Stimulated activated naive CD8-positive, alpha-beta T cell treated with anti-CD3 and anti-CD28 coated beads, Interleukin-15, amount 100 ng/mL, for 72 hours (primary cell): ENCODE results near the gene PAX4.

Experiments
- ATAC-seq: fragments of 150-1000 bp; cut with Tn5 transposase; 2 replicates; pipeline ENCODE4 v1.10.0; 2021; ENCODE audit warnings: mild to moderate bottlenecking, moderate library complexity
- DNase-seq, 2 donors: peaks; one replicate each; pipeline ENCODE4 v3.0.0; 2021 to 2022
- H3K27ac Mint-ChIP-seq, 2 donors: one replicate each; pipeline ENCODE4 v1.8.0; 2022; ENCODE audit warnings: mild to moderate bottlenecking in 2 of 2, mixed read lengths in 2 of 2, moderate library complexity in 2 of 2
- H3K27me3 Mint-ChIP-seq: one replicate; pipeline ENCODE4 v1.8.0; 2022; ENCODE audit warnings: mixed read lengths
- H3K4me1 Mint-ChIP-seq: one replicate; pipeline ENCODE4 v1.8.0; 2022; ENCODE audit warnings: mild to moderate bottlenecking, mixed read lengths
- H3K4me3 Mint-ChIP-seq, 2 donors: one replicate each; pipeline ENCODE4 v1.8.0; 2022; ENCODE audit warnings: mild to moderate bottlenecking in 2 of 2, mixed read lengths in 2 of 2, moderate library complexity in 1 of 2
- H3K9me3 Mint-ChIP-seq, 2 donors: one replicate each; pipeline ENCODE4 v1.8.0; 2022; ENCODE audit warnings: mixed read lengths in 2 of 2

Gene PAX4

GRCh38 chr7:127647636-127648035, 29.7 kb upstream of the PAX4 start:
- DNase-seq (no peak), ATAC-seq (no peak)
- peaks cover 7% of the 10 kb centered on the region for H3K27me3 Mint-ChIP-seq
- H3K27ac Mint-ChIP-seq: no peak overlapping the region
- no peaks in the 10 kb centered on the region for H3K9me3 Mint-ChIP-seq
- no peaks in the 10 kb centered on the region for H3K4me1 Mint-ChIP-seq
- H3K4me3 Mint-ChIP-seq: no peak overlapping the region

- Mint-ChIP-seq H3K27me3 (peaks cover 7% of the 10 kb centered on the region), H3K4me3 (no peak overlapping the region), H3K9me3 (no peaks in the 10 kb centered on the region), H3K4me1 (no peaks in the 10 kb centered on the region), H3K27ac (no peak overlapping the region)
- no peak for ATAC-seq
- DNase-seq: no peak
Measured at GRCh38 chr7:127644484-127644883, 26.5 kb upstream of the PAX4 start.

GRCh38 chr7:127638197-127638596, 20.3 kb upstream of the PAX4 start:
- Mint-ChIP-seq H3K4me1 (peaks cover 7% of the 10 kb centered on the region), H3K27me3 (peaks cover 15% of the 10 kb centered on the region), H3K9me3 (no peaks in the 10 kb centered on the region), H3K27ac (no peak overlapping the region), H3K4me3 (no peak overlapping the region)
- no peak for DNase-seq
- ATAC-seq: no peak

- H3K9me3 Mint-ChIP-seq: no peaks in the 10 kb centered on the region
- H3K27ac Mint-ChIP-seq: no peak overlapping the region
- DNase-seq (no peak), ATAC-seq (no peak)
- no peak overlapping the region for H3K4me3 Mint-ChIP-seq
- peaks cover 7% of the 10 kb centered on the region for H3K4me1 Mint-ChIP-seq
- peaks cover 25% of the 10 kb centered on the region for H3K27me3 Mint-ChIP-seq
Measured at GRCh38 chr7:127635659-127636285, 17.8 kb upstream of the PAX4 start.

- Mint-ChIP-seq H3K4me1 (peaks cover 7% of the 10 kb centered on the region), H3K9me3 (no peaks in the 10 kb centered on the region), H3K27ac (no peak overlapping the region), H3K27me3 (peaks cover 25% of the 10 kb centered on the region), H3K4me3 (no peak overlapping the region)
- ATAC-seq (no peak), DNase-seq (no peak)
Measured at GRCh38 chr7:127632276-127632910, 14.5 kb upstream of the PAX4 start.

GRCh38 chr7:127629268-127629854, 11.4 kb upstream of the PAX4 start:
- H3K4me3 Mint-ChIP-seq: peak overlapping the region in 1 of 2 donors; percentile 48
- H3K27me3 Mint-ChIP-seq: peaks cover 17% of the 10 kb centered on the region
- no peaks in the 10 kb centered on the region for H3K4me1 Mint-ChIP-seq
- H3K9me3 Mint-ChIP-seq: no peaks in the 10 kb centered on the region
- DNase-seq: peak; percentile 45 to 46
- H3K27ac Mint-ChIP-seq: peak overlapping the region in 1 of 2 donors; percentile 67
- ATAC-seq: peak; percentile 86

- ATAC-seq (no peak), DNase-seq (no peak)
- Mint-ChIP-seq H3K4me1 (no peaks in the 10 kb centered on the region), H3K9me3 (no peaks in the 10 kb centered on the region), H3K4me3 (no peak overlapping the region), H3K27me3 (peaks cover 20% of the 10 kb centered on the region), H3K27ac (no peak overlapping the region)
Measured at GRCh38 chr7:127628445-127628844, 10.5 kb upstream of the PAX4 start.

- H3K9me3 Mint-ChIP-seq: no peaks in the 10 kb centered on the region
- no peak overlapping the region for H3K4me3 Mint-ChIP-seq
- DNase-seq (no peak), ATAC-seq (no peak)
- H3K27ac Mint-ChIP-seq: no peak overlapping the region
- H3K27me3 Mint-ChIP-seq: peaks cover 38% of the 10 kb centered on the region
- H3K4me1 Mint-ChIP-seq: peaks cover 12% of the 10 kb centered on the region
Measured at GRCh38 chr7:127625331-127625730, 7.4 kb upstream of the PAX4 start.

GRCh38 chr7:127620406-127621233, 2.7 kb upstream of the PAX4 start:
- Mint-ChIP-seq H3K27me3 (peaks cover 86% of the 10 kb centered on the region), H3K9me3 (no peaks in the 10 kb centered on the region), H3K4me3 (peak overlapping the region; percentile 33 to 72), H3K27ac (no peak overlapping the region), H3K4me1 (peaks cover 17% of the 10 kb centered on the region)
- DNase-seq (no peak), ATAC-seq (peak; percentile 48)

GRCh38 chr7:127619681-127620405, 1.9 kb upstream of the PAX4 start:
- peak; percentile 27 for ATAC-seq
- H3K9me3 Mint-ChIP-seq: no peaks in the 10 kb centered on the region
- DNase-seq: no peak
- peaks cover 88% of the 10 kb centered on the region for H3K27me3 Mint-ChIP-seq
- no peak overlapping the region for H3K27ac Mint-ChIP-seq
- no peak overlapping the region for H3K4me3 Mint-ChIP-seq
- H3K4me1 Mint-ChIP-seq: peaks cover 17% of the 10 kb centered on the region

- Mint-ChIP-seq H3K9me3 (no peaks in the 10 kb centered on the region), H3K4me3 (no peak overlapping the region), H3K27ac (no peak overlapping the region), H3K4me1 (peaks cover 17% of the 10 kb centered on the region), H3K27me3 (peaks cover 83% of the 10 kb centered on the region)
- ATAC-seq (no peak), DNase-seq (no peak)
Measured at GRCh38 chr7:127618775-127619174, 833 bp upstream of the PAX4 start.

- Mint-ChIP-seq H3K27ac (no peak overlapping the region), H3K27me3 (peaks cover 76% of the 10 kb centered on the region), H3K4me1 (peaks cover 17% of the 10 kb centered on the region), H3K9me3 (no peaks in the 10 kb centered on the region), H3K4me3 (no peak overlapping the region)
- ATAC-seq (no peak), DNase-seq (no peak)
Measured at GRCh38 chr7:127616724-127617123, 1.2 kb downstream of the PAX4 start.

GRCh38 chr7:127612263-127612662, 5.7 kb downstream of the PAX4 start:
- Mint-ChIP-seq H3K9me3 (no peaks in the 10 kb centered on the region), H3K4me3 (no peak overlapping the region), H3K27ac (peak overlapping the region in 1 of 2 donors; percentile 3), H3K27me3 (peaks cover 31% of the 10 kb centered on the region), H3K4me1 (no peaks in the 10 kb centered on the region)
- no peak for ATAC-seq
- no peak for DNase-seq

- Mint-ChIP-seq H3K4me3 (no peak overlapping the region), H3K9me3 (no peaks in the 10 kb centered on the region), H3K27ac (no peak overlapping the region), H3K4me1 (no peaks in the 10 kb centered on the region), H3K27me3 (peaks cover 12% of the 10 kb centered on the region)
- DNase-seq (no peak), ATAC-seq (no peak)
Measured at GRCh38 chr7:127609297-127609696, 8.6 kb downstream of the PAX4 start.

GRCh38 chr7:127608446-127608845, 9.5 kb downstream of the PAX4 start:
- H3K27me3 Mint-ChIP-seq: peaks cover 6% of the 10 kb centered on the region
- ATAC-seq (no peak), DNase-seq (no peak)
- no peaks in the 10 kb centered on the region for H3K9me3 Mint-ChIP-seq
- no peak overlapping the region for H3K27ac Mint-ChIP-seq
- no peaks in the 10 kb centered on the region for H3K4me1 Mint-ChIP-seq
- no peak overlapping the region for H3K4me3 Mint-ChIP-seq
